MM.1S (cell line): ENCODE data around the gene RCN2.
"Not testable (repeated sequence)": the region's sequence is repeated elsewhere in the genome, so short reads cannot be mapped to it uniquely, and the experiment has no call there.

Source experiments
- DNase-seq: peaks from one replicate; pipeline ENCODE4 v3.0.0-alpha.2; 2015
- H2AFZ ChIP-seq: fragments of 300-600 bp; sonication (generic); 2 replicates; pipeline ENCODE4 v1.6.0; 2016; ENCODE audit warnings: antibody characterized with exemption, low read length
- H3F3A ChIP-seq: fragments of 300-600 bp; sonication (generic); 2 replicates; pipeline ENCODE4 v1.6.1; 2016; ENCODE audit warnings: mild to moderate bottlenecking, antibody characterized with exemption, low read length, moderate library complexity, mixed read lengths; ENCODE audit not compliant: insufficient read depth
- H3K27ac ChIP-seq: fragments of 300-600 bp; sonication (generic); 2 replicates; pipeline ENCODE4 v1.5.1; 2016; ENCODE audit warnings: mild to moderate bottlenecking, low read length
- H3K27me3 ChIP-seq: fragments of 300-600 bp; sonication (generic); replicated peaks from 2 replicates; pipeline ENCODE4 v1.6.0; 2016; ENCODE audit warnings: low read length; ENCODE audit not compliant: insufficient read depth
- H3K36me3 ChIP-seq: fragments of 300-600 bp; sonication (generic); replicated peaks from 2 replicates; pipeline ENCODE4 v1.6.1; 2016; ENCODE audit warnings: mild to moderate bottlenecking, low read length, mixed read lengths; ENCODE audit not compliant: insufficient read depth
- H3K4me1 ChIP-seq: fragments of 300-600 bp; sonication (generic); 2 replicates; pipeline ENCODE4 v1.6.1; 2016; ENCODE audit warnings: low read length, mixed read lengths
- H3K4me2 ChIP-seq: fragments of 300-600 bp; sonication (generic); 2 replicates; pipeline ENCODE4 v1.6.0; 2016; ENCODE audit warnings: low read depth, low read length
- H3K4me3 ChIP-seq: fragments of 300-600 bp; sonication (generic); 2 replicates; pipeline ENCODE4 v1.5.1; 2016; ENCODE audit warnings: low read length, mixed read lengths
- H3K79me2 ChIP-seq: fragments of 300-600 bp; sonication (generic); 2 replicates; pipeline ENCODE4 v1.6.1; 2016; ENCODE audit warnings: mixed run types, low read length, mixed read lengths
- H3K9ac ChIP-seq: fragments of 300-600 bp; sonication (generic); 2 replicates; pipeline ENCODE4 v1.6.1; 2016; ENCODE audit warnings: low read length, mixed read lengths
- H3K9me2 ChIP-seq: fragments of 300-600 bp; sonication (generic); replicated peaks from 2 replicates; pipeline ENCODE4 v1.6.1; 2016; ENCODE audit warnings: mild to moderate bottlenecking, low read length, mixed read lengths; ENCODE audit not compliant: insufficient read depth
- H3K9me3 ChIP-seq: fragments of 300-600 bp; sonication (generic); replicated peaks from 2 replicates; pipeline ENCODE4 v1.6.1; 2016; ENCODE audit warnings: mild to moderate bottlenecking, low read length, mixed read lengths; ENCODE audit not compliant: insufficient read depth
- H4K20me1 ChIP-seq: fragments of 300-600 bp; sonication (generic); 2 replicates; pipeline ENCODE4 v1.6.1; 2016; ENCODE audit warnings: mild to moderate bottlenecking, low read length, moderate library complexity, mixed read lengths; ENCODE audit not compliant: insufficient read depth
- EZH2 ChIP-seq: fragments of 300-600 bp; sonication (generic); optimal IDR thresholded peaks from 2 replicates; pipeline ENCODE3; 2017; ENCODE audit warnings: low read depth, mild to moderate bottlenecking, antibody characterized with exemption, low read length, mixed read lengths
- EZH2phosphoT487 ChIP-seq: fragments of 300-600 bp; sonication (generic); IDR thresholded peaks from 2 replicates; pipeline ENCODE4 v1.6.1; 2018; ENCODE audit warnings: antibody characterized with exemption, low read length
- TF ChIP-seq, protein P1 (sequence below): fragments of 300-600 bp; sonication (generic); IDR thresholded peaks from 2 replicates; pipeline ENCODE4 v1.5.1; 2016; ENCODE audit warnings: antibody characterized with exemption, low read length, mixed read lengths

Gene RCN2

DNA sequence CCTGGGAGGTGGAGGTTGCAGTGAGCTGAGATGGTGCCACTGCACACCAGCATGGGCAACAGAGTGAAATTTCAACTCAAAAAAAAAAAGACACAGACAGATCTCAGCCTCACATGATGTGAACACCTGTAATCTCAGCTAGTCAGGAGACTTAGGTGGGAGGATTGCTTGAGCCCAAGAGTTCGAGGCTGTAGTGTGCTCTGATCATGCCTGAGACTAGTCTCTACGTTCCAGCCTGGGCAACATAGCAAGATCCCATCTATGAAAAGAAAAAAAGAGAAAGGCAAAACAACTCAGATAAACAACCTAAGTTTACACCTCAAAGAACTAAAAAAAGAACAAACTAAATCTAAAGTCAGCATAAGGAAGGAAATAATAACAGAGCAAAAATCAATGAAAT, 37.4 kb upstream of the RCN2 start:
- Histone ChIP-seq H3K4me2 (peak overlapping the region; percentile 10; the same call in 1 of the 2 replicates), H3K4me1 (peaks cover 14% of the 10 kb centered on the region; the same call in 1 of the 2 replicates), H3K9ac (no peak overlapping the region), H3K36me3 (no peaks in the 10 kb centered on the region), H3K27ac (peak overlapping the region; percentile 21; the same call in 1 of the 2 replicates), H3K27me3 (no peaks in the 10 kb centered on the region), H2AFZ (no peak overlapping the region), H3F3A (peaks cover 8% of the 10 kb centered on the region; the same call in 1 of the 2 replicates), H4K20me1 (no peaks in the 10 kb centered on the region), H3K79me2 (peaks cover 23% of the 10 kb centered on the region), H3K9me3 (no peaks in the 10 kb centered on the region), H3K9me2 (no peaks in the 10 kb centered on the region), H3K4me3 (no peak overlapping the region)
- no peak for DNase-seq
- TF ChIP-seq EZH2, result no peak
- TF ChIP-seq EZH2phosphoT487, result no peak
- TF ChIP-seq, protein P1, sequence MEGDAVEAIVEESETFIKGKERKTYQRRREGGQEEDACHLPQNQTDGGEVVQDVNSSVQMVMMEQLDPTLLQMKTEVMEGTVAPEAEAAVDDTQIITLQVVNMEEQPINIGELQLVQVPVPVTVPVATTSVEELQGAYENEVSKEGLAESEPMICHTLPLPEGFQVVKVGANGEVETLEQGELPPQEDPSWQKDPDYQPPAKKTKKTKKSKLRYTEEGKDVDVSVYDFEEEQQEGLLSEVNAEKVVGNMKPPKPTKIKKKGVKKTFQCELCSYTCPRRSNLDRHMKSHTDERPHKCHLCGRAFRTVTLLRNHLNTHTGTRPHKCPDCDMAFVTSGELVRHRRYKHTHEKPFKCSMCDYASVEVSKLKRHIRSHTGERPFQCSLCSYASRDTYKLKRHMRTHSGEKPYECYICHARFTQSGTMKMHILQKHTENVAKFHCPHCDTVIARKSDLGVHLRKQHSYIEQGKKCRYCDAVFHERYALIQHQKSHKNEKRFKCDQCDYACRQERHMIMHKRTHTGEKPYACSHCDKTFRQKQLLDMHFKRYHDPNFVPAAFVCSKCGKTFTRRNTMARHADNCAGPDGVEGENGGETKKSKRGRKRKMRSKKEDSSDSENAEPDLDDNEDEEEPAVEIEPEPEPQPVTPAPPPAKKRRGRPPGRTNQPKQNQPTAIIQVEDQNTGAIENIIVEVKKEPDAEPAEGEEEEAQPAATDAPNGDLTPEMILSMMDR, result no peak

DNA sequence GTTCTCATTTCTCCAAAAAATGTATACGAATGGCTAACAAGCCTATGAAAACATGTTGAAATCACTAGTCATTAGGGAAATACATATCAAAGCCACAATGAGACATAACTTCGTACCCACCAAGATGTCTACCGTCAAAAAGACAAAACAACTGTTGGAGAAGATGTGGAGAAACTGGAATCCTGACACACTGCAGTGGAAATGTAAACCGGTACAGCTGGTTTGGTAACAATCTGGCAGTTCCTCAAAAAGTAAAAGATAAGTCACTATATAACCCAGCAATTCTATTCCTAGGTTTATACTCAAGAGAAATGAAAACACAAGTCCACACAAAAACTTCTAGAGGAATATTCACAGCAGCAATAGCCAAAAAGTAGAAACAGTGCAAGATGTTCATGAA, 33.4 kb upstream of the RCN2 start:
- Histone ChIP-seq H3K4me1 (peaks cover 14% of the 10 kb centered on the region), H3K36me3 (no peaks in the 10 kb centered on the region), H3K9me3 (no peaks in the 10 kb centered on the region), H3K9me2 (no peaks in the 10 kb centered on the region), H4K20me1 (no peaks in the 10 kb centered on the region), H3K4me3 (no peak overlapping the region), H3K9ac (no peak overlapping the region), H2AFZ (no peak overlapping the region), H3F3A (peaks cover 8% of the 10 kb centered on the region; the same call in 1 of the 2 replicates), H3K27me3 (no peaks in the 10 kb centered on the region), H3K27ac (no peak overlapping the region), H3K79me2 (peaks cover 29% of the 10 kb centered on the region), H3K4me2 (no peak overlapping the region)
- no peak for DNase-seq
- TF ChIP-seq EZH2 (no peak), EZH2phosphoT487 (no peak)
- TF ChIP-seq, protein P1, result no peak

DNA sequence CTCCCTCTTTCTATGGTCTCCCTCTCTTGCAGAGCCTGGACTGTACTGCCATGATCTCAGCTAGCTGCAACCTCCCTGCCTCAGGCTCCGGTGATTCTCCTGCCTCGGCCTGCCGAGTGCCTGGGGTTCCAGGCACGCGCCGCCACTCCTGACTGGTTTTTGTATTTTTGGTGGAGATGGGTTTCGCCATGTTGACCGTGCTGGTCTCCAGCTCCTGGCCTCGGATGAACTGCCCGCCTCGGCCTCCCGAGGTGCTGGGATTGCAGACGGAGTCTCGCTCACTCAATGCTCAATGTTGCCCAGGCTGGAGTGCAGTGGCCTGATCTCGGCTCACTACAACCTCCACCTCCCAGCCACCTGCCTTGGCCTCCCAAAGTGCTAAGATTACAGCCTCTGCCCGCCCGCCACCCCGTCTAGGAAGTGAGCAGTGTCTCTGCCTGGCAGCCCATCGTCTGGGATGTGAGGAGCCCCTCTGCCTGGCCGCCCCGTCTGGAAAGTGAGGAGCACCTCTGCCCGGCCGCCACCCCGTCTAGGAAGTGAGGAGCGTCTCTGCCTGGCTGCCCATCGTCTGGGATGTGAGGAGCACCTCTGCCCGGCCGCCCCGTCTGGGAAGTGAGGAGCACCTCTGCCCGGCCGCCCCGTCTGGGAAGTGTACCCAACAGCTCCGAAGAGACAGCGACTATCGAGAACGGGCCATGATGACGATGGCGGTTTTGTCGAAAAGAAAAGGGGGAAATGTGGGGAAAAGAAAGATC, 32.2 kb upstream of the RCN2 start:
- H3K36me3 ChIP-seq, H3K4me2 ChIP-seq, H2AFZ ChIP-seq, DNase-seq, H3F3A ChIP-seq, H3K9ac ChIP-seq, H3K27me3 ChIP-seq, H4K20me1 ChIP-seq, H3K4me3 ChIP-seq, H3K9me2 ChIP-seq, H3K9me3 ChIP-seq, H3K27ac ChIP-seq: not testable (repeated sequence)
- Histone ChIP-seq H3K4me1 (peaks cover 24% of the 10 kb centered on the region), H3K79me2 (peaks cover 22% of the 10 kb centered on the region)

DNA sequence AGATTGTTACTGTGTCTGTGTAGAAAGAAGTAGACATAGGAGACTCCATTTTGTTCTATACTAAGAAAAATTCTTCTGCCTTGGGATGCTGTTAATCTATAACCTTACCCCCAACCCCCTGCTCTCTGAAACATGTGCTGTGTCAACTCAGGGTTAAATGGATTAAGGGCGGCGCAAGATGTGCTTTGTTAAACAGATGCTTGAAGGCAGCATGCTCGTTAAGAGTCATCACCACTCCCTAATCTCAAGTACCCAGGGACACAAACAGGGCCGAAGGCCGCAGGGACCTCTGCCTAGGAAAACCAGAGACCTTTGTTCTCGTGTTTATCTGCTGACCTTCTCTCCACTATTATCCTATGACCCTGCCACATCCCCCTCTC, 31.6 kb upstream of the RCN2 start:
- H3K4me2 ChIP-seq, H3K9me3 ChIP-seq, H3K9me2 ChIP-seq, H3K36me3 ChIP-seq, H3K27me3 ChIP-seq, H3F3A ChIP-seq, H3K27ac ChIP-seq, H3K9ac ChIP-seq, H3K4me3 ChIP-seq, H2AFZ ChIP-seq, DNase-seq, H4K20me1 ChIP-seq: not testable (repeated sequence)
- peaks cover 21% of the 10 kb centered on the region for H3K4me1 ChIP-seq
- peaks cover 26% of the 10 kb centered on the region for H3K79me2 ChIP-seq
